HEK293 (cell line): ENCODE measurements around the gene PSD2.

Source experiments
- CTCF ChIA-PET: fragments of 350-600 bp; formaldehyde crosslinking; extraction: SDS; loops from one replicate; lab custom pipeline; 2021; ENCODE audit warnings: antibody characterized with exemption; lab: Yijun Ruan, JAX
- POLR2A ChIA-PET: fragments of 300-600 bp; formaldehyde crosslinking; extraction: SDS; loops from one replicate; lab custom pipeline; 2020; ENCODE audit warnings: antibody characterized with exemption, inconsistent platforms; lab: Yijun Ruan, JAX
- H3K27ac ChIP-seq: fragments of 200-500 bp; sonication (Bioruptor generic); 2 replicates; pipeline ENCODE4 v1.5.1; 2014; ENCODE audit warnings: low read depth, low read length, control low read depth, inconsistent platforms; ENCODE audit errors: extremely low read depth
- H3K36me3 ChIP-seq, 2 experiments: fragments of 200-500 bp in 1 of 2; sonication (Bioruptor generic) in 1 of 2; 1 replicate in 1 of 2; 2 replicates in 1 of 2; pipeline ENCODE4 v1.5.1; 2014 to 2017; ENCODE audit warnings: inconsistent platforms in 2 of 2, low read length in 2 of 2; ENCODE audit not compliant: control insufficient read depth in 2 of 2, insufficient read depth in 1 of 2
- H3K4me1 ChIP-seq: fragments of 200-500 bp; sonication (Bioruptor generic); 2 replicates; pipeline ENCODE4 v1.5.1; 2014; ENCODE audit warnings: mild to moderate bottlenecking, low read length, inconsistent platforms; ENCODE audit not compliant: control insufficient read depth, insufficient read depth
- H3K4me3 ChIP-seq: 2 replicates; pipeline ENCODE4 v1.5.1; 2011; ENCODE audit warnings: low read depth, mild to moderate bottlenecking, control low read depth, low read length, moderate library complexity
- H3K9me3 ChIP-seq: fragments of 200-500 bp; sonication (Bioruptor generic); 2 replicates; pipeline ENCODE4 v1.5.1; 2014; ENCODE audit warnings: low read depth, low read length, inconsistent platforms; ENCODE audit not compliant: control insufficient read depth, insufficient read depth
- HOXA7 ChIP-seq: sonication (generic); formaldehyde crosslinking; IDR thresholded peaks from 2 replicates; pipeline ENCODE4 v1.8.1; 2022; ENCODE audit warnings: missing genetic modification reagents, borderline replicate concordance
- HOXC10 ChIP-seq: sonication (generic); formaldehyde crosslinking; IDR thresholded peaks from 2 replicates; pipeline ENCODE4 v1.8.1; 2023; ENCODE audit warnings: mild to moderate bottlenecking, missing genetic modification reagents
- KLF16 ChIP-seq: fragments of 450-650 bp; formaldehyde crosslinking; IDR thresholded peaks from 2 replicates; pipeline ENCODE4 v1.5.1; 2017; ENCODE audit warnings: missing biosample characterization, missing genetic modification characterization
- SCRT1 ChIP-seq: fragments of 450-650 bp; formaldehyde crosslinking; IDR thresholded peaks from 2 replicates; pipeline ENCODE4 v1.5.1; 2016; ENCODE audit warnings: missing biosample characterization, missing genetic modification characterization, borderline replicate concordance
- WT1 ChIP-seq: fragments of 450-650 bp; formaldehyde crosslinking; IDR thresholded peaks from 2 replicates; pipeline ENCODE4 v1.5.1; 2016; ENCODE audit warnings: missing biosample characterization, missing genetic modification characterization
- ZBTB1 ChIP-seq: fragments of 450-650 bp; formaldehyde crosslinking; IDR thresholded peaks from 2 replicates; pipeline ENCODE4 v1.5.1; 2016; ENCODE audit warnings: missing biosample characterization, missing genetic modification characterization
- ZBTB17 ChIP-seq: fragments of 450-650 bp; formaldehyde crosslinking; IDR thresholded peaks from 2 replicates; pipeline ENCODE4 v1.5.1; 2016; ENCODE audit warnings: missing biosample characterization, missing genetic modification characterization
- ZFP69B ChIP-seq: fragments of 450-650 bp; formaldehyde crosslinking; IDR thresholded peaks from 2 replicates; pipeline ENCODE4 v1.5.1; 2016; ENCODE audit warnings: missing biosample characterization, missing genetic modification characterization
- ZIC2 ChIP-seq: fragments of 450-650 bp; formaldehyde crosslinking; IDR thresholded peaks from 2 replicates; pipeline ENCODE4 v1.5.1; 2016; ENCODE audit warnings: missing biosample characterization, missing genetic modification characterization
- ZNF175 ChIP-seq: fragments of 450-650 bp; formaldehyde crosslinking; IDR thresholded peaks from 2 replicates; pipeline ENCODE4 v1.5.1; 2016; ENCODE audit warnings: missing biosample characterization, missing genetic modification characterization
- ZNF398 ChIP-seq: fragments of 450-650 bp; formaldehyde crosslinking; IDR thresholded peaks from 2 replicates; pipeline ENCODE4 v1.5.1; 2017; ENCODE audit warnings: missing biosample characterization, missing genetic modification characterization
- ZNF416 ChIP-seq: fragments of 450-650 bp; formaldehyde crosslinking; IDR thresholded peaks from 2 replicates; pipeline ENCODE4 v1.5.1; 2016; ENCODE audit warnings: missing biosample characterization, missing genetic modification characterization
- ZNF529 ChIP-seq: fragments of 450-650 bp; formaldehyde crosslinking; IDR thresholded peaks from 2 replicates; pipeline ENCODE4 v1.5.1; 2017; ENCODE audit warnings: missing genetic modification characterization, missing biosample characterization; ENCODE audit not compliant: insufficient replicate concordance
- ZNF600 ChIP-seq: fragments of 450-650 bp; formaldehyde crosslinking; IDR thresholded peaks from 2 replicates; pipeline ENCODE4 v1.5.1; 2016; ENCODE audit warnings: missing biosample characterization, missing genetic modification characterization
- ZNF629 ChIP-seq: fragments of 450-650 bp; formaldehyde crosslinking; IDR thresholded peaks from 2 replicates; pipeline ENCODE4 v1.5.1; 2017; ENCODE audit warnings: missing biosample characterization, missing genetic modification characterization
- ZNF639 ChIP-seq: fragments of 450-650 bp; formaldehyde crosslinking; IDR thresholded peaks from 2 replicates; pipeline ENCODE4 v1.5.1; 2016; ENCODE audit warnings: missing biosample characterization, missing genetic modification characterization
- ZNF645 ChIP-seq: fragments of 450-650 bp; formaldehyde crosslinking; IDR thresholded peaks from 2 replicates; pipeline ENCODE4; 2016; ENCODE audit warnings: missing biosample characterization, missing genetic modification characterization
- ZNF692 ChIP-seq: fragments of 450-650 bp; formaldehyde crosslinking; IDR thresholded peaks from 2 replicates; pipeline ENCODE4 v1.5.1; 2016; ENCODE audit warnings: missing biosample characterization, missing genetic modification characterization
- ZNF76 ChIP-seq: fragments of 450-650 bp; formaldehyde crosslinking; IDR thresholded peaks from 2 replicates; pipeline ENCODE4; 2016; ENCODE audit warnings: low read depth, missing biosample characterization, missing genetic modification characterization, borderline replicate concordance
- ZXDB ChIP-seq: fragments of 450-650 bp; formaldehyde crosslinking; IDR thresholded peaks from 2 replicates; pipeline ENCODE4 v1.5.1; 2016; ENCODE audit warnings: missing biosample characterization, missing genetic modification characterization

Gene PSD2

GRCh38 chr5:139762615-139763170 is 32.9 kb upstream of the PSD2 start (continued):
- TF ChIP-seq WT1 (tag by site-specific recombination): peak; percentile 94
- TF ChIP-seq ZBTB1 (tag by site-specific recombination): no peak
- no peak for TF ChIP-seq ZNF639
- no peak for TF ChIP-seq ZNF76 (tag by site-specific recombination)
- no peak for TF ChIP-seq HOXA7 (CRISPR knock-in tag)
- TF ChIP-seq SCRT1 (tag by site-specific recombination): no peak
- no peak for TF ChIP-seq ZNF600
- peak; percentile 61 for TF ChIP-seq ZNF398 (tag by site-specific recombination)
- TF ChIP-seq ZBTB17: no peak
- no peak for TF ChIP-seq ZNF175
- TF ChIP-seq ZNF529 (tag by site-specific recombination): no peak
- no peak for TF ChIP-seq ZNF629 (tag by site-specific recombination)
- no peak for TF ChIP-seq ZNF645 (tag by site-specific recombination)
- no peak for TF ChIP-seq ZXDB (tag by site-specific recombination)
- peak; percentile 26; the same call in 1 of the 2 replicates for TF ChIP-seq ZIC2

GRCh38 chr5:139763280-139763929 is 32.2 kb upstream of the PSD2 start:
- H3K9me3 ChIP-seq: no peaks in the 10 kb centered on the region
- CTCF ChIA-PET: interaction anchor here (0.6 to 10.7 kb wide), 11 partner anchors 9 to 206 kb away, joined by 3 to 269 read pairs (median 4); no protein-coding TSS in a partner anchor
- H3K4me1 ChIP-seq: no peaks in the 10 kb centered on the region
- H3K27ac ChIP-seq: no peak overlapping the region
- H3K4me3 ChIP-seq: no peak overlapping the region
- TF ChIP-seq HOXC10 (CRISPR knock-in tag) (no peak), ZFP69B (tag by site-specific recombination) (peak; percentile 61; the same call in 1 of the 2 replicates), ZNF416 (tag by site-specific recombination) (no peak), ZBTB17 (peak; percentile 57; the same call in 1 of the 2 replicates), HOXA7 (CRISPR knock-in tag) (no peak), KLF16 (tag by site-specific recombination) (no peak), ZNF692 (0 out of 2 replicates have a peak, but pooled peaks have one; percentile 35)
- POLR2A ChIA-PET: no interaction called here
- H3K36me3 ChIP-seq: no peaks in the 10 kb centered on the region
